ENCODE data around the gene PKNOX2.

GRCh38 chr11:125446279-125446678 lies 281.7 kb downstream of the PKNOX2 start:
- TF ChIP-seq, protein P1, sequence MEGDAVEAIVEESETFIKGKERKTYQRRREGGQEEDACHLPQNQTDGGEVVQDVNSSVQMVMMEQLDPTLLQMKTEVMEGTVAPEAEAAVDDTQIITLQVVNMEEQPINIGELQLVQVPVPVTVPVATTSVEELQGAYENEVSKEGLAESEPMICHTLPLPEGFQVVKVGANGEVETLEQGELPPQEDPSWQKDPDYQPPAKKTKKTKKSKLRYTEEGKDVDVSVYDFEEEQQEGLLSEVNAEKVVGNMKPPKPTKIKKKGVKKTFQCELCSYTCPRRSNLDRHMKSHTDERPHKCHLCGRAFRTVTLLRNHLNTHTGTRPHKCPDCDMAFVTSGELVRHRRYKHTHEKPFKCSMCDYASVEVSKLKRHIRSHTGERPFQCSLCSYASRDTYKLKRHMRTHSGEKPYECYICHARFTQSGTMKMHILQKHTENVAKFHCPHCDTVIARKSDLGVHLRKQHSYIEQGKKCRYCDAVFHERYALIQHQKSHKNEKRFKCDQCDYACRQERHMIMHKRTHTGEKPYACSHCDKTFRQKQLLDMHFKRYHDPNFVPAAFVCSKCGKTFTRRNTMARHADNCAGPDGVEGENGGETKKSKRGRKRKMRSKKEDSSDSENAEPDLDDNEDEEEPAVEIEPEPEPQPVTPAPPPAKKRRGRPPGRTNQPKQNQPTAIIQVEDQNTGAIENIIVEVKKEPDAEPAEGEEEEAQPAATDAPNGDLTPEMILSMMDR (IDR thresholded peaks at IDR 0.05) = no peak
- no peak for TF ChIP-seq POLR2A (IDR thresholded peaks at IDR 0.05)
